ENCODE data around the gene UMODL1. TPM values are rescaled to one million over a fixed set of nuclear protein-coding genes. Genes with fewer than 3 reads are reported as not detected.

Gene UMODL1
- polyA plus RNA-seq, 3 donors, result not detected

- Histone ChIP-seq H3K9me3 (replicated peaks in 1 of 2; ENCODE audit: control insufficient read depth in 1 of 2, insufficient read depth in 1 of 2, low read length in 2 of 2) (no peaks in the 10 kb centered on the region), H3K4me3 (replicated peaks in 1 of 3; ENCODE audit: low read depth in 2 of 3, low read length in 3 of 3) (no peak overlapping the region), H3K27me3 (ENCODE audit: control insufficient read depth in 2 of 2, insufficient read depth in 2 of 2, low read length in 2 of 2) (no peaks in the 10 kb centered on the region), H3K79me2 (ENCODE audit: insufficient read depth, low read length) (no peaks in the 10 kb centered on the region), H3K36me3 (replicated peaks in 1 of 2; ENCODE audit: control insufficient read depth in 1 of 2, insufficient read depth in 2 of 2, low read length in 2 of 2) (no peaks in the 10 kb centered on the region), H3K27ac (ENCODE audit: low read depth in 1 of 2, low read length in 2 of 2) (no peak overlapping the region), H3K4me1 (ENCODE audit: control insufficient read depth in 1 of 2, insufficient read depth in 2 of 2, low read length in 2 of 2) (no peaks in the 10 kb centered on the region), H4K20me1 (ENCODE audit: insufficient read depth, low read length) (no peaks in the 10 kb centered on the region), H3K4me2 (replicated peaks; ENCODE audit: extremely low read depth, low read length, poor library complexity, severe bottlenecking) (no peak overlapping the region), H3K9ac (ENCODE audit: insufficient read depth, low read length, poor library complexity, severe bottlenecking) (no peak overlapping the region), H2AFZ (ENCODE audit: insufficient read depth, low read depth, low read length, poor library complexity, severe bottlenecking) (no peak overlapping the region)
- WGBS (ENCODE audit: insufficient coverage), result 83% methylated on average over 10 of the region's 12 CpGs
- Mint-ChIP-seq H3K36me3 (no peaks in the 10 kb centered on the region), H3K4me1 (no peaks in the 10 kb centered on the region), H3K27me3 (ENCODE audit: low read depth in 3 of 3) (peaks cover 0 to 13% (median 4%) of the 10 kb centered on the region in 3 donors), H3K9me3 (no peaks in the 10 kb centered on the region), H3K4me3 (no peak overlapping the region), H3K27ac (no peak overlapping the region)
- no peak for DNase-seq
- intact Hi-C loops (cut with micrococcal nuclease), result no loop called here
- TF ChIP-seq CTCF (IDR thresholded peaks at IDR 0.05), result no peak
Observed at GRCh38 chr21:42039911-42040351, 31.2 kb upstream of the UMODL1 start.

GRCh38 chr21:42040411-42041180 lies 30.5 kb upstream of the UMODL1 start:
- no peak overlapping the region for H3K27ac Mint-ChIP-seq
- no peak for DNase-seq
- H3K9me3 Mint-ChIP-seq, result no peaks in the 10 kb centered on the region
- no peak overlapping the region for H3K4me2 ChIP-seq (replicated peaks; ENCODE audit: extremely low read depth, low read length, poor library complexity, severe bottlenecking)
- H3K9ac ChIP-seq (ENCODE audit: insufficient read depth, low read length, poor library complexity, severe bottlenecking), result no peak overlapping the region
- no peaks in the 10 kb centered on the region for H3K36me3 Mint-ChIP-seq
- no peak overlapping the region for H3K27ac ChIP-seq (ENCODE audit: low read depth in 1 of 2, low read length in 2 of 2)
- no peak for TF ChIP-seq CTCF (IDR thresholded peaks at IDR 0.05)
- intact Hi-C loops (cut with micrococcal nuclease), result no loop called here
- H3K4me1 Mint-ChIP-seq, result no peaks in the 10 kb centered on the region
- H3K4me1 ChIP-seq (ENCODE audit: control insufficient read depth in 1 of 2, insufficient read depth in 2 of 2, low read length in 2 of 2), result no peaks in the 10 kb centered on the region
- no peaks in the 10 kb centered on the region for H3K36me3 ChIP-seq (replicated peaks in 1 of 2; ENCODE audit: control insufficient read depth in 1 of 2, insufficient read depth in 2 of 2, low read length in 2 of 2)
- H3K79me2 ChIP-seq (ENCODE audit: insufficient read depth, low read length), result no peaks in the 10 kb centered on the region
- no peak overlapping the region for H3K4me3 Mint-ChIP-seq
- no peaks in the 10 kb centered on the region for H4K20me1 ChIP-seq (ENCODE audit: insufficient read depth, low read length)
- H3K9me3 ChIP-seq (replicated peaks in 1 of 2; ENCODE audit: control insufficient read depth in 1 of 2, insufficient read depth in 1 of 2, low read length in 2 of 2), result no peaks in the 10 kb centered on the region
- no peaks in the 10 kb centered on the region for H3K27me3 ChIP-seq (ENCODE audit: control insufficient read depth in 2 of 2, insufficient read depth in 2 of 2, low read length in 2 of 2)
- no peak overlapping the region for H3K4me3 ChIP-seq (replicated peaks in 1 of 3; ENCODE audit: low read depth in 2 of 3, low read length in 3 of 3)
- WGBS (ENCODE audit: insufficient coverage), result over 99% methylated on average over 13 of the region's 18 CpGs
- no peak overlapping the region for H2AFZ ChIP-seq (ENCODE audit: insufficient read depth, low read depth, low read length, poor library complexity, severe bottlenecking)
- H3K27me3 Mint-ChIP-seq (ENCODE audit: low read depth in 3 of 3), result peaks cover 0 to 10% (median 4%) of the 10 kb centered on the region in 3 donors
